Measurements from ENCODE around the gene STRA6. TPM values are rescaled to one million over a fixed set of nuclear protein-coding genes. Genes with fewer than 3 reads are reported as not detected.

STRA6 gene
- total RNA-seq, 2 experiments from 2014 or later = not detected

DNA sequence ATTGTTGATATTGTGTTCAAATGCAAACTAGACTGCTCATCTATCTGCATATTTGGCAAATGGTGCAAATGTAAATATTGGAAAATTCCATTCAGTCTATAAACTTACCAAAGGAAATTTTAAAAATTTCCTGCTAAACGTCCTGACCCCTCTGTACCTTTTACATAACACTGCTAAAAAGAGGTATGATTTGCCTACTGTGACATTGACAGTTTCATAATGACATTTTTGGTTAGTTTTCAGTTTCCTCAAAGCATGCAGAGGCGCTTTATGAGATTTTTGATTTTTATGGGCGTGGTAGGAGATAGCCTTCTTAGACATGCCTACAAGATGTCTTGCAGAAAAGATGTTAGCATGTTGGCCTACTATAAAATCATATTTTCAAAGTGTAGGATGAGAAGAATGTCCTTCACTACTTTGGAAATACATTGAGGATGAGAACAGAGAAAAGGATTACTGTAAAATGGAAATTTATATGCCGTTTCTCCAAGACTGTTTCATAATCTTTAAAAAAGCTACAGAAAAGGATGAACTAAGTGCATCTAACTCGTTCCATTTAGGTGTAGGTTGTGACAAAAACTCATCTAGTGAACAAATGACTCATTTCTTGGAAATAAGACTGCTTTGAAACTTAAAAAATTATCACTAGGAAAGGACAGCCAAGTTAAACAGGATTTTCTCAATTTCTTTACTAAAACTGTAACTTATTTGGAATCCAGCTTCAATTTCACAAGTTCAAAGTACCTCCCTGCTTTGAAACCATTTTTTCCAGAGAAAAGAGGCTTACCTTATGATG, 43.5 kb downstream of the STRA6 start:
- Mint-ChIP-seq H3K4me3 (no peak overlapping the region), H3K4me1 (ENCODE audit: low read depth) (peaks cover 25% of the 10 kb centered on the region), H3K27ac (no peak overlapping the region), H3K36me3 (ENCODE audit: low read depth) (no peaks in the 10 kb centered on the region), H3K9me3 (ENCODE audit: insufficient read depth) (no peaks in the 10 kb centered on the region), H3K27me3 (ENCODE audit: low read depth) (peaks cover 13% of the 10 kb centered on the region)
- DNase-seq = peak; percentile 9
- CTCF ChIA-PET = interaction anchor here (1.0 to 1.1 kb wide), 3 partner anchors 15 to 162 kb away, joined by 3 to 4 read pairs (median 3); no protein-coding TSS in a partner anchor
- POLR2A ChIA-PET = no interaction called here
- ATAC-seq = no peak

DNA sequence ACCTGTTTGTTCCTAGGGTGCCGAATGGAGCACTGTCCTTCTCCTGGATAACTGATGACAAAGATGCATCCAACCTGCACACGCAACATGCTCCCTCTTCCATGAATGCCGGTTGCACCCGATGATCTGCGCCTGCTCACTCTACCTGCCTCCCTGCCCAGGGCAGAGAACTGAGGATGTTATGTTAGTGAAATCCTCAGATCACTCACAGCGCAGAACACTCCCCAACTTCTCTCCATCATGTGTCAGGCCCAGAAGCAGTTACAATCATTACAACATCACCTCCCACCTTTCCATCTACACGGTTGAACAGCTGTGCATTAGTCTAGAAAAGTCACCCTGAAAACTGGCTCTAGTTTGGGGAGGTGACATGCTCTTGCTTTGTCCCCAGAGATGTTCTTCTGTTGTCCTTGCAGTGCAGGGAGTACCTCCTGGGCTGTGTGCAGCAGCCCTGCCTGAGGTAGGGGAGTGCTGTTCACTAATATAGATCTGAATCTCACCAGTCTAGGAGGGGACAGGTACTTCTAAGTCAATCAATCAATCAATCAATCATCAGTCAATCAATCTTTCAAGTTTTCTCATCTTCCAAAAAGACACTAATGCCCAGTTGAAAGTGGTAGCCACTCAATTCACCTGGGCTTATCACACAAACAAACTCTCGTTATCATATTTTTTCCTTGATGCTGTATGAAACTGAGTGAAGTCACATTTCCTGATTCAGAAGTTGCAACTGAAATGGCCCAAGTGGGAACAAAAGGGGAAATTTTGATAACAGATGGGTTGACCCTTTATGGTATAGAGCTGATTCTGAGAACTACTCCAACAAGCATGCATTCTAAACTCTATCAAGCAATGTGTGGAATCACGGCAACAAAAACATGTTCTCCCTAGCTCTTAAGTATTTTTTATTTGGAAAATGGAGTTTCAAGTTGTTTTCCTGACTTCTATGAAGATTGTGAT, 44.4 kb downstream of the STRA6 start:
- ChIA-PET POLR2A (no interaction called here), CTCF (interaction anchor here (1.0 to 2.3 kb wide), 4 partner anchors 30 to 284 kb away, joined by 3 to 8 read pairs (median 3); no protein-coding TSS in a partner anchor)
- ATAC-seq = no peak
- no peak overlapping the region for H3K4me3 Mint-ChIP-seq
- H3K9me3 Mint-ChIP-seq (ENCODE audit: insufficient read depth) = no peaks in the 10 kb centered on the region
- peak; percentile 10 for DNase-seq
- H3K27me3 Mint-ChIP-seq (ENCODE audit: low read depth) = peaks cover 13% of the 10 kb centered on the region
- no peaks in the 10 kb centered on the region for H3K36me3 Mint-ChIP-seq (ENCODE audit: low read depth)
- no peak overlapping the region for H3K27ac Mint-ChIP-seq
- peaks cover 25% of the 10 kb centered on the region for H3K4me1 Mint-ChIP-seq (ENCODE audit: low read depth)

DNA sequence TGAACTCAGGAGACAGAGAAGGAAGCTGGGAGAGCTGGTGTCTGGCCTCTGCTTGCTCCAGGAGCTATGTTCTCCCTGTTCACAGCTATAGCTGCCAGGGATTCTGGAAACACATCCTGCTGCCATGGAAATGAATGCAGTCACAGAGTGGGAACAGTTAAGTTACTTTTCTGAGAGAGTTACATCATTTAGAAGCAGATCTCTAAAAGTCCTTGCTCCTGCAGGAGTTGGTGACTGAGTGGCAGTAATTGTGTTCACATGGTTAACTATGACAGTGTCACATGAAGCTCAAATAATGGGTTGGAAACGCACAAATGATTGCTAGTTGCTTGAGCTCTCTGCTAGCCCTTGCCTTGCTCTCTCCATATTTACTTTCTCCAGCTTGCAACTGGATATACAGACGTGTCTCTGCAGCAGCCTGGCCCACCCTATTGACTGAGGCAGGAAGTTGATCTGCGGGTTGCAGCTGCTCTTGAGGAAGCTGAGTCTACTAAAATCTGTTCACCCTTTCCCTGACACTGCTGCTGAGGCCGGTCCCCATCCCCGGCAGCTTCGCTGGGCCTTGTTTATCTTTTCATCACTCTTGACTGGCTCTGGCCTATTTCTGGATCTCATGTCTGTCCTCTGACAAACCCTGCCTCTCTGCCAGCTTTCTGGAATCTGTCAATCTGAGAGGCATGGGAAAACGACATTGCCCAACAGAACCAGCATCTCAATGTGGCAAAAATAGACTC, 45.7 kb downstream of the STRA6 start:
- CTCF ChIA-PET = interaction anchor here (0.7 to 2.4 kb wide), 9 partner anchors 23 to 283 kb away, joined by 3 to 8 read pairs (median 3); no protein-coding TSS in a partner anchor
- peaks cover 8% of the 10 kb centered on the region for H3K27me3 Mint-ChIP-seq (ENCODE audit: low read depth)
- H3K27ac Mint-ChIP-seq = peak overlapping the region; percentile 60
- POLR2A ChIA-PET = interaction anchor here (1.1 kb wide), 1 partner anchor 151 kb away, joined by 3 read pairs; no protein-coding TSS in a partner anchor
- no peak overlapping the region for H3K4me3 Mint-ChIP-seq
- ATAC-seq = peak; percentile 55
- DNase-seq = peak; percentile 53
- H3K36me3 Mint-ChIP-seq (ENCODE audit: low read depth) = no peaks in the 10 kb centered on the region
- no peaks in the 10 kb centered on the region for H3K9me3 Mint-ChIP-seq (ENCODE audit: insufficient read depth)
- peaks cover 25% of the 10 kb centered on the region for H3K4me1 Mint-ChIP-seq (ENCODE audit: low read depth)

DNA sequence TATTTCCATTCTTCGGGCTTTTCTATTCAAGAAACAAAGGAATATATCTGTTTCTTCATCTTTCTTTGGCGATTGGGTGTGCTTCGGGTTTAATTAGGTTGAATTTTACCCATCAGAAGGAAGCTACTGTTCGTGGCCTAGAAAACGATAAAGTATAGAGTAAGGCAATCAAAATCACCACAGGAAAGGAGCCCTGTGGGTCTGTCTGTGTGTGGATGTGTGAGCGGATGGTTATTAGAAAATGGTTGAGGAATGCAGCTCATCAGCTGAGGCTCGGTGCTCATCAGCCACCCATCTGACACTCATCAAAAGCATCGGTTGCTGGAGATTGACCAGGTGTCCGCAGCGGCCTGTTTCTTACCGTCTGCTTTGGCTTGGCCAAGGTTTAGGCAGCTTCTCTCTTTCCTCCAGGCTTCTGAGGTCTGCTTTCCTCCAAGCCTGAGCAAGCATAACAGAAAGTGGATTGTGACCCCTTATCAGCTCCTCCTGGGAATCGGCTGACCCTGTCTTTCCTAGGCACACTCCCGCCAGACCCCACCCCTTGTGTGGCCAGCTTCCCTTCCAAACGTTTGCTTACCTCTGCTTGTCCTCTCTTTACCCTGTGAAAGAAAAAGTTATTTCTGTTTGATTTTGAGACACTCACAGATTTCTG, 46.7 kb downstream of the STRA6 start:
- Mint-ChIP-seq H3K27ac (no peak overlapping the region), H3K27me3 (ENCODE audit: low read depth) (peaks cover 8% of the 10 kb centered on the region), H3K9me3 (ENCODE audit: insufficient read depth) (no peaks in the 10 kb centered on the region), H3K4me1 (ENCODE audit: low read depth) (peaks cover 25% of the 10 kb centered on the region), H3K4me3 (no peak overlapping the region), H3K36me3 (ENCODE audit: low read depth) (no peaks in the 10 kb centered on the region)
- ChIA-PET POLR2A (no interaction called here), CTCF (interaction anchor here (0.9 to 2.4 kb wide), 5 partner anchors 22 to 166 kb away, joined by 3 to 8 read pairs (median 5); no protein-coding TSS in a partner anchor)
- no peak for ATAC-seq
- DNase-seq = no peak

DNA sequence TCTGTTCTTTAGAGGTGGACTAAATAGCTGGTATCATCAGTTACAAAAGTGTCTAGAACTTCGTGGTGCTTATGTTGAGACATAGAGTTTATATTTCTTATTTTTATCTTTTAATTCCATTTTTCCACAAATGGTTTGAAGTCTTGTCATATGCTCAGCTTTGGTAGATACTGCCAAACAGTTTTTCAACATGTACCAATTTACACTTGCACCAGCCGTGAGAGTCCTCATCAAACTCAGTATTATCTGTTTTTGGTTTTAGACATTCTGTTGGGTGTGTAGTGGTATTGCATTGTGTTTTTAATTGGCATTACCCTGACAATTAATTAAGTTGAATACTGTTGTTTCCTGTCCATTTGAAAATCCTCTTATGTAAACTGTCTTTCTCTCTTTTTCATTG, 55.5 kb downstream of the STRA6 start:
- ChIA-PET CTCF (interaction anchor here (0.7 to 1.5 kb wide), 2 partner anchors 93 to 160 kb away, joined by 3 to 4 read pairs; no protein-coding TSS in a partner anchor), POLR2A (no interaction called here)
- no peaks in the 10 kb centered on the region for H3K9me3 Mint-ChIP-seq (ENCODE audit: insufficient read depth)
- no peak overlapping the region for H3K27ac Mint-ChIP-seq
- no peak for ATAC-seq
- peaks cover 32% of the 10 kb centered on the region for H3K27me3 Mint-ChIP-seq (ENCODE audit: low read depth)
- H3K36me3 Mint-ChIP-seq (ENCODE audit: low read depth) = no peaks in the 10 kb centered on the region
- no peak for DNase-seq
- H3K4me1 Mint-ChIP-seq (ENCODE audit: low read depth) = no peaks in the 10 kb centered on the region
- H3K4me3 Mint-ChIP-seq = no peak overlapping the region

DNA sequence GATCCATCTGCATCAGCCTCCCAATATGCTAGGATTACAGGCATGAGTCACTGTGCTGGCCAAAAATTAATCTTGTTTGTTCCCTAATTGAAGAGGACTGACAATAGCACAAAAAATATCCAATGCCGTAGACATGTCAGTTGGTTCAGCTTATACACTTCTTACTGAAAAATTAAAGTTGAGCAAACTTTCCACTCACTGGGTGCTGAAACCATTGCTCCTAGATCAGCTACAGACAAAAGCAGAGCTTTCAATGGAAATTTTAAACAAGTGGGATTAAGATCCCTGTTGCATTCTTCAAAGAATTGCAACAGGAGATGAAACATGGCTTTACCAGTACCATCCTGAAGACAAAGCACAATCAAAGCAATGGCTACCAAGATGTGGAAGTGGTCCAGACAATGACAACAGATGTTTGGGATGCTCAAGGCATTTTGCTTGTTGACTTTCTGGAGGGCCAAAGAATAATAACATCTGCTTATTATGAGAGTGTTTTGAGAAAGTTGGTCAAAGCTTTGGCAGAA, 56.2 kb downstream of the STRA6 start:
- CTCF ChIA-PET = no interaction called here
- Mint-ChIP-seq H3K9me3 (ENCODE audit: insufficient read depth) (no peaks in the 10 kb centered on the region), H3K27me3 (ENCODE audit: low read depth) (peaks cover 32% of the 10 kb centered on the region), H3K4me1 (ENCODE audit: low read depth) (no peaks in the 10 kb centered on the region), H3K36me3 (ENCODE audit: low read depth) (no peaks in the 10 kb centered on the region), H3K4me3 (no peak overlapping the region), H3K27ac (no peak overlapping the region)
- no peak for ATAC-seq
- POLR2A ChIA-PET = no interaction called here
- no peak for DNase-seq

DNA sequence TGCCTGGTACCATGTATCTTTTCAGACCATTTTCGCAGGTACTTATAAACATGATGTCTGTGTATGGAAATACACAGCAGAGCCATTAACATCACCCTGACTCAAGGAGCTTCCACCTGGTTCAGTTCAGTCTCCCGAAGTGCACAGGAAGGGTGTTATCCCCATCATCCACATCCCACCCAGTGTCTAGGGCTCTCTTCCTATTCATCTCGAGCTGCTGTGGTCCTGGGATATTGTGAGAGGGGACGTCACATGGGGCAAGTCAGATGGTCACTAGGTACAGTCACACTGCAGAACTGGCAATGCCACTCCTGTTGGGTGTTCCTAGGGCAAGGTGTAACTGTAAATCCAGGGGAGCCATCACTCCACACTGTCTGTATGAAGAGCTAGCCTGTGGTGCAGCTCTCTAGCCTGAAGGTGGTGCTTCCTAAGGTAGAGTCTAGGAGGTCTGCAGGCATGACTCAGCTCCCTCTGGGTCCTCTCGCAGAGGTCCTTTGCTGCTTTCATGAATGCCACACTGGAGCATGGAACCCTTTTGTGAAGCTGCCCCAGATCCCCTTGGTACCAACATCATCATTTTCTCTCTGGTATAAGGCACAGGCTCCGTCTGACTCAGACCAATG, 58.3 kb downstream of the STRA6 start:
- Mint-ChIP-seq H3K36me3 (ENCODE audit: low read depth) (no peaks in the 10 kb centered on the region), H3K27me3 (ENCODE audit: low read depth) (peaks cover 41% of the 10 kb centered on the region), H3K27ac (no peak overlapping the region), H3K9me3 (ENCODE audit: insufficient read depth) (no peaks in the 10 kb centered on the region), H3K4me1 (ENCODE audit: low read depth) (peaks cover 2% of the 10 kb centered on the region), H3K4me3 (no peak overlapping the region)
- POLR2A ChIA-PET = no interaction called here
- ATAC-seq (no peak), DNase-seq (peak; percentile 20)
- CTCF ChIA-PET = interaction anchor here (1.2 to 1.3 kb wide), 2 partner anchors 15 to 163 kb away, joined by 4 to 6 read pairs; no protein-coding TSS in a partner anchor

DNA sequence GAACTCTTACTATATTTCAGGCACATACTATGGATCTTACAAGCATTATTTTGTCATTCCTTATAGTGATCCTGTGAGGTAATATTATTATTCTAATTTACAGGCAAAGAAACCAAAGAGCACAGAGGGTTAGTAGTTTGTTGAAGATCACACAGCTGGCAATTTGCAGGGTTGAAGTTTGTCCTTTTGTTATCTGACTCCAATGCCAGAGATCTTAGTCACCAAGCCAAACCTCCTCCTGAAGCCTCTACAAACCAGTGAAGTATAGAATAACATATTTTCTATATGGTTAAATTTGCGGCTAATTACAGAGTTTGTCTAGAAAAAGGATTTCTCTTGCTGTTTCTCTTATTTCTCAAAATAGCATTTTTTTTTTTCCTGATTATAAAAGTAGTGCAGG, 61.0 kb downstream of the STRA6 start:
- no peak for ATAC-seq
- Mint-ChIP-seq H3K27me3 (ENCODE audit: low read depth) (peaks cover 52% of the 10 kb centered on the region), H3K9me3 (ENCODE audit: insufficient read depth) (no peaks in the 10 kb centered on the region), H3K4me1 (ENCODE audit: low read depth) (peaks cover 7% of the 10 kb centered on the region), H3K27ac (no peak overlapping the region), H3K4me3 (no peak overlapping the region), H3K36me3 (ENCODE audit: low read depth) (no peaks in the 10 kb centered on the region)
- CTCF ChIA-PET = interaction anchor here (1.5 kb wide), 1 partner anchor 179 kb away, joined by 4 read pairs; no protein-coding TSS in a partner anchor
- POLR2A ChIA-PET = no interaction called here
- DNase-seq = no peak

DNA sequence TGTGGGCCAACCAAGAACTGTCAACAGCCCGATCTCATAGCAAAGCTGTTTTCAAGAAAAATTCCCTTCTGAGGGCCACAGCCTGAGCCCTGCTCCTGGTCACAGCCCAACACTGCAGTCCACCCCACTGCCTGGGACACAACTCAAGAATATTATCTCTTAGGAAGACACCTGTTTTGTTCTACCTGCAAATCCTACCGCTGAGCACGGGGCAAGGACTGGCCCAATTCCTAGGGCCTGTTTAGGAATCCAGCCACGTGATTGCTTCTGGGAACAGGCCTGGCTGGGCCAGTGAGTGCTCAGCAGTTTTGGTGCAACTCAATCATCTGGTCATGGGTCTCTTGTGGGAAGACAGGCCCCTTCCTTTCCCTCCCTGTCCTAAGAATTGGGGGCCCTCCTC, 63.9 kb downstream of the STRA6 start:
- CTCF ChIA-PET = no interaction called here
- Mint-ChIP-seq H3K36me3 (ENCODE audit: low read depth) (peaks cover 6% of the 10 kb centered on the region), H3K4me1 (ENCODE audit: low read depth) (peaks cover 15% of the 10 kb centered on the region), H3K9me3 (ENCODE audit: insufficient read depth) (no peaks in the 10 kb centered on the region), H3K4me3 (no peak overlapping the region), H3K27me3 (ENCODE audit: low read depth) (peaks cover 57% of the 10 kb centered on the region), H3K27ac (no peak overlapping the region)
- POLR2A ChIA-PET = no interaction called here
- ATAC-seq (no peak), DNase-seq (no peak)

DNA sequence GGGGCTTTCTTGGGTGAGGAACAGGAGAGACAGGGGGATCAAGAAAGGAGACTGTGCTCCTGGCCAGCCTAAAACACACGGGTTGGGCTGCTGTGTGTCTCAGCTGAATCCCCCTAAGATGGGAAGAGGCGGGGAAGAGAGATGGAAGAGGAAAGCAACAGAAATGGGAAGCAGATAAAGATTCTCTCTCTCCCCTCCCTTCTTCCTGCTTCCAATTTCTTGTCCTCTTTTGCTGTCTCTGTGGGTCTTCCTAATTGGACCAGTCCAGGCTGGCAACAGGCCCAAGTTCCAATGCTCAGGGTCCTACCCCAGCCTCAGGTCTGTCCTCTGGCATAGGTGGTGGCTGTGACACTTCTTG, 65.1 kb downstream of the STRA6 start:
- CTCF ChIA-PET = no interaction called here
- Mint-ChIP-seq H3K4me1 (ENCODE audit: low read depth) (peaks cover 18% of the 10 kb centered on the region), H3K27ac (no peak overlapping the region), H3K9me3 (ENCODE audit: insufficient read depth) (no peaks in the 10 kb centered on the region), H3K27me3 (ENCODE audit: low read depth) (peaks cover 63% of the 10 kb centered on the region), H3K36me3 (ENCODE audit: low read depth) (peaks cover 6% of the 10 kb centered on the region), H3K4me3 (no peak overlapping the region)
- ATAC-seq (no peak), DNase-seq (no peak)
- POLR2A ChIA-PET = no interaction called here

Data from activated CD8-positive, alpha-beta T cell treated with anti-CD3 and anti-CD28 coated beads, Interleukin-2, amount 10 ng/mL, durations not matched to agents 7 days and 5 days (primary cell).